GM23248 (cell line): ENCODE data around the gene KRTAP11-1. TPM values are rescaled to one million over a fixed set of nuclear protein-coding genes. Genes with fewer than 3 reads are reported as not detected.

Source experiments
- DNase-seq: peaks from one replicate; pipeline ENCODE4 v3.0.0-alpha.2; 2015
- H2AFZ ChIP-seq: fragments of 200-600 bp; sonication (generic); 2 replicates; pipeline ENCODE4 v1.6.1; 2016; ENCODE audit warnings: antibody characterized with exemption
- H3F3A ChIP-seq: fragments of 200-600 bp; sonication (generic); 2 replicates; pipeline ENCODE4 v1.6.1; 2016; ENCODE audit warnings: mild to moderate bottlenecking, antibody characterized with exemption, mixed run types; ENCODE audit not compliant: insufficient read depth
- H3K27ac ChIP-seq: fragments of 200-600 bp; sonication (generic); 2 replicates; pipeline ENCODE4 v1.5.1; 2016; ENCODE audit warnings: mild to moderate bottlenecking
- H3K27me3 ChIP-seq: fragments of 200-600 bp; sonication (generic); replicated peaks from 2 replicates; pipeline ENCODE4 v1.6.1; 2016; ENCODE audit warnings: mild to moderate bottlenecking; ENCODE audit not compliant: insufficient read depth
- H3K36me3 ChIP-seq: fragments of 200-600 bp; sonication (generic); 2 replicates; pipeline ENCODE4 v1.6.1; 2016; ENCODE audit warnings: low read depth, mild to moderate bottlenecking
- H3K4me1 ChIP-seq: fragments of 200-600 bp; sonication (generic); 2 replicates; pipeline ENCODE4 v1.6.1; 2016; ENCODE audit warnings: mild to moderate bottlenecking; ENCODE audit not compliant: insufficient read depth
- H3K4me2 ChIP-seq: fragments of 200-600 bp; sonication (generic); one replicate; pipeline ENCODE4 v1.6.1; 2016; ENCODE audit warnings: mild to moderate bottlenecking; ENCODE audit not compliant: unreplicated experiment
- H3K4me3 ChIP-seq: fragments of 200-600 bp; sonication (generic); 2 replicates; pipeline ENCODE4 v1.5.1; 2016; ENCODE audit warnings: mild to moderate bottlenecking
- H3K79me2 ChIP-seq: fragments of 200-600 bp; sonication (generic); 2 replicates; pipeline ENCODE4 v1.6.1; 2016; ENCODE audit warnings: mild to moderate bottlenecking; ENCODE audit not compliant: insufficient read depth
- H3K9ac ChIP-seq: fragments of 200-600 bp; sonication (generic); 2 replicates; pipeline ENCODE4 v1.6.1; 2016; ENCODE audit warnings: mild to moderate bottlenecking
- H3K9me2 ChIP-seq: fragments of 200-600 bp; sonication (generic); 2 replicates; pipeline ENCODE4 v1.6.1; 2016; ENCODE audit warnings: mixed run types, mild to moderate bottlenecking, moderate library complexity; ENCODE audit not compliant: insufficient read depth
- H3K9me3 ChIP-seq: fragments of 200-600 bp; sonication (generic); one replicate; pipeline ENCODE4 v1.6.1; 2017; ENCODE audit warnings: low read depth
- H4K20me1 ChIP-seq: fragments of 200-600 bp; sonication (generic); 2 replicates; pipeline ENCODE4 v1.6.0; 2016; ENCODE audit not compliant: insufficient read depth
- EZH2 ChIP-seq: fragments of 200-600 bp; sonication (generic); IDR thresholded peaks from 2 replicates; pipeline ENCODE4 v1.6.1; 2018; ENCODE audit warnings: antibody characterized with exemption, mild to moderate bottlenecking; ENCODE audit not compliant: insufficient read depth, poor library complexity, severe bottlenecking
- EZH2phosphoT487 ChIP-seq: fragments of 200-600 bp; sonication (generic); IDR thresholded peaks from 2 replicates; pipeline ENCODE4 v1.6.1; 2018; ENCODE audit warnings: antibody characterized with exemption, moderate library complexity, mild to moderate bottlenecking, low read depth; ENCODE audit not compliant: insufficient read depth
- WGBS, 2 experiments: methylation state at CpG; one replicate each; pipeline ENCODE4 v1.1.6; 2015 to 2017; ENCODE audit warnings: low lambda C conversion rate in 2 of 2, low coverage in 1 of 2; ENCODE audit errors: missing lambda C conversion rate in 2 of 2; 5-methylcytosine and 5-hydroxymethylcytosine counted together
- in situ Hi-C: fragments of 300-500 bp; cut with MboI; formaldehyde crosslinking; loops from 2 replicates; pipeline ENCODE4 v1.15.0; 2020
- polyA plus RNA-seq: library from polyadenylated mRNA; unstranded; fragments of >200 nt; fragmentation: Nextera tagmentation; extraction: Ambion mirVana; gene quantifications from 2 replicates; pipeline ENCODE4 v1.2.1, GENCODE V29; 2016
- total RNA-seq: library from RNA; depleted of rRNA; stranded (reverse); fragments of >200 nt; shearing (Covaris generic); gene quantifications from 2 replicates; pipeline ENCODE4 v1.2.3, GENCODE V29; 2014; rRNA removed

KRTAP11-1 gene, protein sequence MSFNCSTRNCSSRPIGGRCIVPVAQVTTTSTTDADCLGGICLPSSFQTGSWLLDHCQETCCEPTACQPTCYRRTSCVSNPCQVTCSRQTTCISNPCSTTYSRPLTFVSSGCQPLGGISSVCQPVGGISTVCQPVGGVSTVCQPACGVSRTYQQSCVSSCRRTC
- total RNA-seq (not detected in 2 replicates), polyA plus RNA-seq (not detected in 2 replicates)

DNA sequence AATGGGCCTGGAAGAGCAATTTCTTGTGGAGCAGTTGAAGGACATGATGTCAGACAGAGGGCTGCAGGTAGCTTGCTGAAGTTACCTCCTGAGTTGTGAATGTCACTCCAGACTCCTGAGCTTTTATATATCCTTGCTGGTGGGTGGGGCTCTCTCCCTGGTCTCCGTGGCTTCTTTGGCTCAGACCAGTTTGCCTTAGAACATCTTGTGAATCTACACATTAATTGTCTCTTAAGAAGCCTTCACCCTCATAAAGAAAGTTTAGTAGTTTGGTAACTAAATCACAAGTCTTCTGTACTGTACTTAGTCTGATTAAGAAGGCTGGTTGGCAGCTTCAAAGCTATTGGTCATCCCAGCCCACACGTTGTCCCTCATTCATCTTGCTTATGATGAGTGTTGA lies at the start of gene KRTAP11-1:
KRTAP11-1 (minus strand) TSS at position 101 of the 400 bp plus-strand sequence; CDS start at position 45, 56 bp downstream.
- no peaks in the 10 kb centered on the region for H3K27me3 ChIP-seq
- H3K9ac ChIP-seq = no peak within 1 kb of the TSS
- no peaks in the 10 kb centered on the region for H3K4me1 ChIP-seq
- H2AFZ ChIP-seq = no peak within 1 kb of the TSS
- no peak for DNase-seq
- no peaks in the 10 kb centered on the region for H3K36me3 ChIP-seq
- no peak within 1 kb of the TSS for H3K27ac ChIP-seq
- in situ Hi-C loops = no loop called here
- H3K9me2 ChIP-seq = no peaks in the 10 kb centered on the region
- WGBS, 2 experiments = 19 to 29% methylated on average over 2 of the region's 2 CpGs
- no peak within 1 kb of the TSS for H3K4me2 ChIP-seq
- H3K79me2 ChIP-seq = no peaks in the 10 kb centered on the region
- TF ChIP-seq EZH2phosphoT487 = no peak
- no peak for TF ChIP-seq EZH2
- no peak within 1 kb of the TSS for H3K4me3 ChIP-seq
- no peaks in the 10 kb centered on the region for H3F3A ChIP-seq
- no peaks in the 10 kb centered on the region for H3K9me3 ChIP-seq
- H4K20me1 ChIP-seq = no peaks in the 10 kb centered on the region

DNA sequence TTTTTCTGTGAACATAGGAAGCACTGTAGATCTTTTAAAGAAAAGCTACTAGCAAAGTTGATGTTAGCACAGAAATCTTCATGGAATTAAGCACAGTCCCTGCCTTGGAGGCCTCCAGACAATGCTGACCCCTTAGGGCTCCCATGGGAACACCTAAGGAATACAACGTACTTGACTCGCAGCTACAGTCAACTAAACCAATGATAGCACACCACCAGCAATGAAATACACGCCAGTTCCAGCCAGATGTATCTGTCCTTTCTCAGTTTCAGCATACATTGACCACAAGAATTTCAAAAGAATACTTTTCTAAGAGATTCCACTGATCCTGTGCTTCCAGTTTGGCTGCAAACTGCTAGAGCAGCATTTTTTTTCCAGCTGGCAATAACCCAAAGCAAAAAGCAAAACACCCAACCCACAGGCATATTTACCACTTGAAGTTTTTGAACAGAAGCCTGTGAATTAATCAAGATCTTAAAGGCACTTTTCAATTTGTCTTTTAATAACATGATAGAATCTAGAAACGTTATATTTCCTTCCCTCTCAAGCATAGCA lies 42.8 kb upstream of the KRTAP11-1 start:
- Histone ChIP-seq H3K4me1 (no peaks in the 10 kb centered on the region), H3F3A (no peaks in the 10 kb centered on the region), H3K79me2 (no peaks in the 10 kb centered on the region), H3K4me2 (no peak overlapping the region), H3K4me3 (no peak overlapping the region), H3K27ac (no peak overlapping the region), H2AFZ (no peak overlapping the region), H4K20me1 (no peaks in the 10 kb centered on the region), H3K27me3 (no peaks in the 10 kb centered on the region), H3K9me2 (no peaks in the 10 kb centered on the region), H3K9me3 (no peaks in the 10 kb centered on the region), H3K9ac (no peak overlapping the region), H3K36me3 (no peaks in the 10 kb centered on the region)
- in situ Hi-C loops = no loop called here
- no peak for DNase-seq
- TF ChIP-seq EZH2phosphoT487 (no peak), EZH2 (no peak)
- whole genome bisulfite sequencing, 2 experiments = 29 to 30% methylated on average over 4 of the region's 4 CpGs

DNA sequence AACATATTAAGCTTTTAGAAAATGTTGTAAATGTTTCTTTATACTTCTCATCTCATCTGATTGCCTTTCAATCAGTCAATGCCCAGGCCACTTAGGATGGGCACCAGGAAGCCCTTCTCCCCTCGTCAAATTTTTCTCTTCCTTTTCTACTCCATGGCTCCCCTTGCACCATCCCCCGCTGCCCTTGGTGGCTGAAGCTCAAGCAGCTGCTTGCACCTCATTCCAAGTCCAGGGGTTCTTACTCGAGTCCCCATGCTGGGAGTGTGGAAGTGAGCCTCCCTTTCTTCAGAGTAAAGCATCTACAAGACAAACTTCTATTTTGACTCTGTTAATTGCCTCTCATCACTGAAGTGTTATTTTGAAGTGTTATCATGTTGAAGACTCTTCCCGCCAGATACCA lies 39.7 kb upstream of the KRTAP11-1 start:
- Histone ChIP-seq H3K9ac (no peak overlapping the region), H3K79me2 (no peaks in the 10 kb centered on the region), H4K20me1 (no peaks in the 10 kb centered on the region), H3K36me3 (no peaks in the 10 kb centered on the region), H3K9me2 (no peaks in the 10 kb centered on the region), H3K4me2 (no peak overlapping the region), H3K9me3 (no peaks in the 10 kb centered on the region), H2AFZ (no peak overlapping the region), H3K4me3 (no peak overlapping the region), H3K27ac (no peak overlapping the region), H3K4me1 (no peaks in the 10 kb centered on the region), H3K27me3 (no peaks in the 10 kb centered on the region), H3F3A (no peaks in the 10 kb centered on the region)
- TF ChIP-seq EZH2 (no peak), EZH2phosphoT487 (no peak)
- 3 to 7% methylated on average over 4 of the region's 4 CpGs for WGBS, 2 experiments
- DNase-seq = no peak
- in situ Hi-C loops = no loop called here

DNA sequence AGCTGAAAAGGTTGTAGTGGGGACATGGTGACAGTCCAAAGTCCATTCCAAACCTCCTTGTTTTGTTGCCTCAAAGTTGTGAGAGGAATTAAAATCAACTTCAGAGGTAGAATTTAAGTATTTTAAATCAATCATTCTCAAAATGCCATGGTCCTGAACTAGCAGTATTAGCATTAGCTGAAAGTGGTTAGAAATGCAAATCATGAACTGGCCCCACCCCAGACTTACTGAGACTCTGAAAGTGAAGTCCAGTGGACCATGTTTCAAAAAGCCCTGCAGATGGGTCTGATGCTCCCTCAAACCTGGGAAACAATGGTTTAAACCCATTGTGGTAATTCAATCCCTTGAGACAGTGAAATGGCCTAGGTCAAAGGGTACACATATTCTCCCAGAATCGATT lies 36.2 kb upstream of the KRTAP11-1 start:
- Histone ChIP-seq H4K20me1 (no peaks in the 10 kb centered on the region), H3K36me3 (no peaks in the 10 kb centered on the region), H3K9ac (no peak overlapping the region), H3K79me2 (no peaks in the 10 kb centered on the region), H3K27me3 (no peaks in the 10 kb centered on the region), H3K9me3 (no peaks in the 10 kb centered on the region), H3K9me2 (no peaks in the 10 kb centered on the region), H3K4me3 (no peak overlapping the region), H3K4me1 (no peaks in the 10 kb centered on the region), H3K27ac (no peak overlapping the region), H3K4me2 (no peak overlapping the region), H3F3A (no peaks in the 10 kb centered on the region), H2AFZ (no peak overlapping the region)
- in situ Hi-C loops = no loop called here
- no peak for DNase-seq
- no peak for TF ChIP-seq EZH2phosphoT487
- TF ChIP-seq EZH2 = no peak
- 70 to 73% methylated on average over 1 of the region's 1 CpG for WGBS, 2 experiments
